HepG2 (cell line): Measurements from ENCODE around the gene PLXNA3. TPM values are rescaled to one million over a fixed set of nuclear protein-coding genes. Genes with fewer than 3 reads are reported as not detected.

Source experiments
- AHDC1 ChIP-seq: sonication (generic); formaldehyde crosslinking; IDR thresholded peaks from 2 replicates; pipeline ENCODE4 v1.5.1; 2020; ENCODE audit warnings: mild to moderate bottlenecking, missing genetic modification reagents, borderline replicate concordance
- ATF6 ChIP-seq: sonication (generic); formaldehyde crosslinking; conservative IDR thresholded peaks from 2 replicates; pipeline ENCODE4 v1.4.0; 2020; ENCODE audit warnings: missing genetic modification reagents
- CSRNP2 ChIP-seq: sonication (generic); formaldehyde crosslinking; conservative IDR thresholded peaks from 2 replicates; pipeline ENCODE4 v1.8.0; 2022; ENCODE audit warnings: low read depth, missing genetic modification reagents
- FOXJ3 ChIP-seq: sonication (generic); formaldehyde crosslinking; IDR thresholded peaks from 2 replicates; pipeline ENCODE4 v1.4.0; 2020; ENCODE audit warnings: missing genetic modification reagents, mild to moderate bottlenecking, borderline replicate concordance
- MBNL3 ChIP-seq: fragments of 250-450 bp; sonication (Bioruptor Pico); conservative IDR thresholded peaks from 2 replicates; pipeline ENCODE4 v1.8.0; 2022; ENCODE audit warnings: mild to moderate bottlenecking, inconsistent platforms
- MYPOP ChIP-seq: sonication (generic); formaldehyde crosslinking; IDR thresholded peaks from 2 replicates; pipeline ENCODE4 v1.8.1; 2023; ENCODE audit warnings: mild to moderate bottlenecking, moderate library complexity, missing genetic modification reagents
- NFYC ChIP-seq: IDR thresholded peaks from 2 replicates; pipeline ENCODE4 v1.6.1; 2016; ENCODE audit warnings: missing genetic modification reagents, missing compliant biosample characterization
- NKX3-1 ChIP-seq: sonication (generic); formaldehyde crosslinking; IDR thresholded peaks from 2 replicates; pipeline ENCODE4 v1.5.0; 2020; ENCODE audit warnings: missing genetic modification reagents
- RARG ChIP-seq: sonication (generic); formaldehyde crosslinking; IDR thresholded peaks from 2 replicates; pipeline ENCODE4 v1.4.0; 2020; ENCODE audit warnings: low read depth, mild to moderate bottlenecking, missing genetic modification reagents
- TAF1 ChIP-seq: sonication (generic); formaldehyde crosslinking; IDR thresholded peaks from 2 replicates; pipeline ENCODE4 v1.4.0; 2020; ENCODE audit warnings: missing genetic modification reagents
- ZBTB1 ChIP-seq: sonication (generic); formaldehyde crosslinking; IDR thresholded peaks from 2 replicates; pipeline ENCODE4 v1.4.0; 2020; ENCODE audit warnings: missing genetic modification reagents, borderline replicate concordance
- ZFP36 ChIP-seq: fragments of 150-350 bp; IDR thresholded peaks from 2 replicates; pipeline ENCODE4 v1.6.1; 2018; ENCODE audit warnings: borderline replicate concordance, low read length, low read depth; ENCODE audit not compliant: partially characterized antibody
- ZNF317 ChIP-seq: sonication (generic); formaldehyde crosslinking; IDR thresholded peaks from 2 replicates; pipeline ENCODE4 v1.5.0; 2020; ENCODE audit warnings: mild to moderate bottlenecking, missing genetic modification reagents
- ZNF430 ChIP-seq: sonication (generic); formaldehyde crosslinking; IDR thresholded peaks from 2 replicates; pipeline ENCODE4 v1.9.0; 2021; ENCODE audit warnings: mild to moderate bottlenecking, missing genetic modification reagents
- ZNF446 ChIP-seq: sonication (generic); formaldehyde crosslinking; IDR thresholded peaks from 2 replicates; pipeline ENCODE4 v1.5.0; 2020; ENCODE audit warnings: mild to moderate bottlenecking, missing genetic modification reagents
- ZNF710 ChIP-seq: sonication (generic); formaldehyde crosslinking; IDR thresholded peaks from 2 replicates; pipeline ENCODE4 v1.5.0; 2020; ENCODE audit warnings: mild to moderate bottlenecking, missing genetic modification reagents, borderline replicate concordance
- polyA plus RNA-seq, 8 experiments: library from polyadenylated mRNA; depleted of rRNA in 3 of 8; stranded (reverse) in 7 of 8; unstranded in 1 of 8; fragments of >200 nt; fragmentation: Illumina TruSeq in 4 of 8; extraction: Trizol in 4 of 8; gene quantifications; 2 replicates each; pipeline versions ENCODE4 v1.2.1 to v1.2.3, GENCODE V29; 2011 to 2016; ENCODE audit warnings: low read depth in 4 of 8, missing spikeins in 1 of 8, mixed read lengths in 1 of 8; ENCODE audit not compliant: insufficient read depth in 1 of 8
- total RNA-seq, 5 experiments: library from RNA; depleted of rRNA; stranded (reverse); fragments of >200 nt; fragmentation: Illumina TruSeq; extraction: Trizol; gene quantifications; 2 replicates each; pipeline ENCODE4 v1.2.3, GENCODE V29; 2016; ENCODE audit warnings: low read depth in 1 of 5

PLXNA3 gene
- total and polyA plus RNA-seq, 2 of the 13 experiments (the other 11 are each of a cell fraction or from before 2014, with no cell fraction given): 5.8 to 20.6 TPM

GRCh38 chrX:154490414-154491083 is 32.5 kb downstream of the PLXNA3 start, which contains the start of gene SLC10A3 (continued):
- TF ChIP-seq AHDC1 (CRISPR knock-in tag) (no peak), ZBTB1 (CRISPR knock-in tag) (no peak), NFYC (peak; percentile 62), ZNF446 (CRISPR knock-in tag) (no peak), RARG (CRISPR knock-in tag) (no peak), MYPOP (CRISPR knock-in tag) (0 out of 2 replicates have a peak, but pooled peaks have one; percentile 35), MBNL3 (CRISPR knock-in tag) (no peak), TAF1 (CRISPR knock-in tag) (peak; percentile 69), ZNF430 (no peak), ZNF710 (no peak), ZFP36 (no peak), NKX3-1 (no peak), ATF6 (CRISPR knock-in tag) (no peak), ZNF317 (CRISPR knock-in tag) (no peak), FOXJ3 (CRISPR knock-in tag) (no peak), CSRNP2 (no peak)
